ENCODE measurements around the gene USP20. TPM values are rescaled to one million over a fixed set of nuclear protein-coding genes. Genes with fewer than 3 reads are reported as not detected.

Gene USP20
- total RNA-seq, 1 experiment from 2014 or later = 14.4 TPM

GRCh38 chr9:129832982-129833381, 2.3 kb upstream of the USP20 start:
- no peaks in the 10 kb centered on the region for H3K27me3 ChIP-seq (ENCODE audit: control insufficient read depth, insufficient read depth, low read length)
- intact Hi-C loops (cut with micrococcal nuclease; ENCODE audit: unreplicated experiment) (no loop called here), in situ Hi-C loops (cut with HindIII; ENCODE audit: low pct_unique_long_range_greater_than_20kb, low sequenced_read_pairs) (no loop called here)
- no TSS peak for BruUV-seq (replicated peaks)
- TF ChIP-seq SIN3A (IDR thresholded peaks at IDR 0.05; ENCODE audit: borderline replicate concordance, insufficient read depth, low read depth, low read length) (no peak), POLR2AphosphoS5 (IDR thresholded peaks at IDR 0.05; ENCODE audit: low read depth, low read length) (no peak)
- no peaks in the 10 kb centered on the region for H3K9me3 ChIP-seq (ENCODE audit: control insufficient read depth, insufficient read depth, low read depth, low read length)
- no peak overlapping the region for H3K27ac ChIP-seq (ENCODE audit: low read length)
- peaks cover 8% of the 10 kb centered on the region; the same call in 1 of the 2 replicates for H3K4me1 ChIP-seq (ENCODE audit: control insufficient read depth, insufficient read depth, low read length)
- no peak overlapping the region for H3K4me3 ChIP-seq (ENCODE audit: low read depth in 2 of 2, low read length in 2 of 2)
- DNase-seq (ENCODE audit: low read depth, low spot score) = no peak
- no peak for ATAC-seq
- CTCF ChIA-PET = no interaction called here
- POLR2A ChIA-PET = interaction anchor here (0.6 kb wide), 1 partner anchor 24 kb away, joined by 3 read pairs; no protein-coding TSS in a partner anchor
- H3K36me3 ChIP-seq (ENCODE audit: control insufficient read depth, insufficient read depth, low read length) = peaks cover 3% of the 10 kb centered on the region

- ATAC-seq (peak; percentile 43), DNase-seq (ENCODE audit: low read depth, low spot score) (no peak)
- peak overlapping the region; percentile 84 for H3K27ac ChIP-seq (ENCODE audit: low read length)
- no peaks in the 10 kb centered on the region for H3K27me3 ChIP-seq (ENCODE audit: control insufficient read depth, insufficient read depth, low read length)
- intact Hi-C loops (cut with micrococcal nuclease; ENCODE audit: unreplicated experiment) (no loop called here), in situ Hi-C loops (cut with HindIII; ENCODE audit: low pct_unique_long_range_greater_than_20kb, low sequenced_read_pairs) (no loop called here)
- no TSS peak for BruUV-seq (replicated peaks)
- ChIA-PET CTCF (interaction anchor here (0.7 kb wide), 1 partner anchor 108 kb away, joined by 3 read pairs; no protein-coding TSS in a partner anchor), POLR2A (interaction anchor here (0.5 to 0.6 kb wide), 2 partner anchors 25 to 238 kb away, joined by 3 read pairs; no protein-coding TSS in a partner anchor)
- H3K4me1 ChIP-seq (ENCODE audit: control insufficient read depth, insufficient read depth, low read length) = peaks cover 8% of the 10 kb centered on the region; the same call in 1 of the 2 replicates
- no peak for TF ChIP-seq POLR2AphosphoS5 (IDR thresholded peaks at IDR 0.05; ENCODE audit: low read depth, low read length)
- no peak for TF ChIP-seq TCF7L2 (IDR thresholded peaks at IDR 0.05; ENCODE audit: low read depth, low read length)
- no peak for TF ChIP-seq SIN3A (IDR thresholded peaks at IDR 0.05; ENCODE audit: borderline replicate concordance, insufficient read depth, low read depth, low read length)
- no peak for TF ChIP-seq REST (IDR thresholded peaks at IDR 0.05; ENCODE audit: insufficient read depth in 1 of 2, low read depth in 2 of 2, low read length in 1 of 2)
- TF ChIP-seq CTCF (IDR thresholded peaks at IDR 0.05) = no peak
- no peaks in the 10 kb centered on the region for H3K9me3 ChIP-seq (ENCODE audit: control insufficient read depth, insufficient read depth, low read depth, low read length)
- peaks cover 3% of the 10 kb centered on the region for H3K36me3 ChIP-seq (ENCODE audit: control insufficient read depth, insufficient read depth, low read length)
- peak overlapping the region; percentile 94 to 96 for H3K4me3 ChIP-seq (ENCODE audit: low read depth in 2 of 2, low read length in 2 of 2)
Observed at GRCh38 chr9:129834489-129835127, 650 bp upstream of the USP20 start.

GRCh38 chr9:129835860-129836223, 584 bp downstream of the USP20 start:
- POLR2A ChIA-PET = no interaction called here
- Histone ChIP-seq H3K9me3 (ENCODE audit: control insufficient read depth, insufficient read depth, low read depth, low read length) (no peaks in the 10 kb centered on the region), H3K4me3 (ENCODE audit: low read depth in 2 of 2, low read length in 2 of 2) (peak overlapping the region; percentile 94 to 96), H3K4me1 (ENCODE audit: control insufficient read depth, insufficient read depth, low read length) (peaks cover 8% of the 10 kb centered on the region; the same call in 1 of the 2 replicates), H3K27ac (ENCODE audit: low read length) (peak overlapping the region; percentile 59), H3K27me3 (ENCODE audit: control insufficient read depth, insufficient read depth, low read length) (no peaks in the 10 kb centered on the region), H3K36me3 (ENCODE audit: control insufficient read depth, insufficient read depth, low read length) (peaks cover 3% of the 10 kb centered on the region)
- intact Hi-C loops (cut with micrococcal nuclease; ENCODE audit: unreplicated experiment) = no loop called here
- no peak for ATAC-seq
- TF ChIP-seq TCF7L2 (IDR thresholded peaks at IDR 0.05; ENCODE audit: low read depth, low read length) = no peak
- no peak for TF ChIP-seq SIN3A (IDR thresholded peaks at IDR 0.05; ENCODE audit: borderline replicate concordance, insufficient read depth, low read depth, low read length)
- no peak for TF ChIP-seq REST (IDR thresholded peaks at IDR 0.05; ENCODE audit: insufficient read depth in 1 of 2, low read depth in 2 of 2, low read length in 1 of 2)
- no peak for TF ChIP-seq CTCF (IDR thresholded peaks at IDR 0.05)
- no peak for TF ChIP-seq POLR2AphosphoS5 (IDR thresholded peaks at IDR 0.05; ENCODE audit: low read depth, low read length)
- in situ Hi-C loops (cut with HindIII; ENCODE audit: low pct_unique_long_range_greater_than_20kb, low sequenced_read_pairs) = no loop called here
- no peak for DNase-seq (ENCODE audit: low read depth, low spot score)
- CTCF ChIA-PET = no interaction called here
- BruUV-seq (replicated peaks) = no TSS peak
